Esophagus muscularis mucosa (tissue), 4 donors: ENCODE results near the gene CCNYL1. TPM values are rescaled to one million over a fixed set of nuclear protein-coding genes. Genes with fewer than 3 reads are reported as not detected.

ENCODE experiments used
- DNase-seq: peaks from one replicate; pipeline ENCODE4 v3.0.0-alpha.2; 2017; ENCODE audit errors: extremely low spot score
- H3K27ac ChIP-seq, 4 donors: fragments of 200-600 bp; sonication (generic); replicated peaks in 1 of 4; 1 replicate in 3 of 4; 2 replicates in 1 of 4; pipeline ENCODE4 v1.5.1; 2016 to 2019; ENCODE audit warnings: mild to moderate bottlenecking in 1 of 4
- H3K27me3 ChIP-seq, 4 donors: fragments of 200-600 bp; sonication (generic); one replicate each; pipeline versions ENCODE4 v1.5.1 to v1.6.0; 2016 to 2019
- H3K36me3 ChIP-seq, 4 donors: fragments of 200-600 bp; sonication (generic); one replicate each; pipeline ENCODE4 v1.5.1; 2016 to 2019
- H3K4me1 ChIP-seq, 4 donors: fragments of 200-600 bp; sonication (generic); one replicate each; pipeline ENCODE4 v1.5.1; 2016 to 2019
- H3K4me3 ChIP-seq, 4 donors: fragments of 200-600 bp; sonication (generic); 1 replicate in 2 of 4; 2 replicates in 2 of 4; pipeline ENCODE4 v1.5.1; 2016 to 2019; ENCODE audit warnings: mild to moderate bottlenecking in 4 of 4, moderate library complexity in 1 of 4
- H3K9me3 ChIP-seq, 4 donors: fragments of 200-600 bp; sonication (generic); 1 replicate in 3 of 4; 2 replicates in 1 of 4; pipeline ENCODE4 v1.5.1; 2016 to 2019
- EP300 ChIP-seq: sonication (generic); formaldehyde crosslinking; IDR thresholded peaks from one replicate; pipeline ENCODE4 v1.6.1; 2017; ENCODE audit warnings: antibody characterized with exemption
- POLR2A ChIP-seq: fragments of 450-650 bp; IDR thresholded peaks from one replicate; pipeline ENCODE4 v1.6.1; 2017; ENCODE audit warnings: antibody characterized with exemption, moderate library complexity, mild to moderate bottlenecking, low read depth
- POLR2AphosphoS5 ChIP-seq, 2 donors: sonication (generic); formaldehyde crosslinking; IDR thresholded peaks; one replicate each; pipeline ENCODE4 v1.6.1; 2017; ENCODE audit warnings: antibody characterized with exemption in 2 of 2
- WGBS: methylation state at CpG from one replicate; pipeline ENCODE4 v1.1.5; 2018; 5-methylcytosine and 5-hydroxymethylcytosine counted together
- intact Hi-C: fragments of 100-400 bp; cut with DNase I; formaldehyde crosslinking; loops from one replicate; pipeline ENCODE4 v1.15.1; 2023
- total RNA-seq, 4 donors: library from RNA; depleted of rRNA; stranded (reverse); fragments of >200 nt; gene quantifications; one replicate each; pipeline versions ENCODE4 v1.1.0 to v1.2.1, GENCODE V29; 2016
- TF ChIP-seq, protein P1 (sequence below), 3 experiments: fragments of 200-600 bp in 2 of 3; fragments of 450-650 bp in 1 of 3; sonication (generic) in 2 of 3; IDR thresholded peaks; one replicate each; pipeline ENCODE4 v1.5.1; 2017 to 2019; ENCODE audit warnings: antibody characterized with exemption in 3 of 3, mild to moderate bottlenecking in 2 of 3, moderate library complexity in 1 of 3

Gene CCNYL1
- total RNA-seq, 4 donors from 2014 or later, result 13.5 to 17.4 (median 16.2) TPM

GRCh38 chr2:207767461-207768167 lies 56.2 kb downstream of the CCNYL1 start:
- Histone ChIP-seq H3K4me3 (peak overlapping the region; percentile 69 to 96 (median 82)), H3K27me3 (no peaks in the 10 kb centered on the region), H3K27ac (peak overlapping the region; percentile 81 to 95 (median 85)), H3K9me3 (no peaks in the 10 kb centered on the region), H3K36me3 (peaks cover 12 to 31% (median 15%) of the 10 kb centered on the region in 4 donors), H3K4me1 (peaks cover 48 to 73% (median 69%) of the 10 kb centered on the region in 4 donors)
- WGBS, result 78% methylated on average over 30 of the region's 56 CpGs
- intact Hi-C loops, result loop anchor here (2.0 to 5.0 kb wide), 2 partner anchors 55 to 210 kb away; no protein-coding TSS in a partner anchor
- no peak for DNase-seq
- TF ChIP-seq, protein P1, sequence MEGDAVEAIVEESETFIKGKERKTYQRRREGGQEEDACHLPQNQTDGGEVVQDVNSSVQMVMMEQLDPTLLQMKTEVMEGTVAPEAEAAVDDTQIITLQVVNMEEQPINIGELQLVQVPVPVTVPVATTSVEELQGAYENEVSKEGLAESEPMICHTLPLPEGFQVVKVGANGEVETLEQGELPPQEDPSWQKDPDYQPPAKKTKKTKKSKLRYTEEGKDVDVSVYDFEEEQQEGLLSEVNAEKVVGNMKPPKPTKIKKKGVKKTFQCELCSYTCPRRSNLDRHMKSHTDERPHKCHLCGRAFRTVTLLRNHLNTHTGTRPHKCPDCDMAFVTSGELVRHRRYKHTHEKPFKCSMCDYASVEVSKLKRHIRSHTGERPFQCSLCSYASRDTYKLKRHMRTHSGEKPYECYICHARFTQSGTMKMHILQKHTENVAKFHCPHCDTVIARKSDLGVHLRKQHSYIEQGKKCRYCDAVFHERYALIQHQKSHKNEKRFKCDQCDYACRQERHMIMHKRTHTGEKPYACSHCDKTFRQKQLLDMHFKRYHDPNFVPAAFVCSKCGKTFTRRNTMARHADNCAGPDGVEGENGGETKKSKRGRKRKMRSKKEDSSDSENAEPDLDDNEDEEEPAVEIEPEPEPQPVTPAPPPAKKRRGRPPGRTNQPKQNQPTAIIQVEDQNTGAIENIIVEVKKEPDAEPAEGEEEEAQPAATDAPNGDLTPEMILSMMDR (IDR thresholded peaks at IDR 0.05), result peak; percentile 38 to 45 (median 40)
- no peak for TF ChIP-seq EP300
- TF ChIP-seq POLR2A, result no peak
- TF ChIP-seq POLR2AphosphoS5 (IDR thresholded peaks at IDR 0.05), result peak in 1 of 2 donors; percentile 15

DNA sequence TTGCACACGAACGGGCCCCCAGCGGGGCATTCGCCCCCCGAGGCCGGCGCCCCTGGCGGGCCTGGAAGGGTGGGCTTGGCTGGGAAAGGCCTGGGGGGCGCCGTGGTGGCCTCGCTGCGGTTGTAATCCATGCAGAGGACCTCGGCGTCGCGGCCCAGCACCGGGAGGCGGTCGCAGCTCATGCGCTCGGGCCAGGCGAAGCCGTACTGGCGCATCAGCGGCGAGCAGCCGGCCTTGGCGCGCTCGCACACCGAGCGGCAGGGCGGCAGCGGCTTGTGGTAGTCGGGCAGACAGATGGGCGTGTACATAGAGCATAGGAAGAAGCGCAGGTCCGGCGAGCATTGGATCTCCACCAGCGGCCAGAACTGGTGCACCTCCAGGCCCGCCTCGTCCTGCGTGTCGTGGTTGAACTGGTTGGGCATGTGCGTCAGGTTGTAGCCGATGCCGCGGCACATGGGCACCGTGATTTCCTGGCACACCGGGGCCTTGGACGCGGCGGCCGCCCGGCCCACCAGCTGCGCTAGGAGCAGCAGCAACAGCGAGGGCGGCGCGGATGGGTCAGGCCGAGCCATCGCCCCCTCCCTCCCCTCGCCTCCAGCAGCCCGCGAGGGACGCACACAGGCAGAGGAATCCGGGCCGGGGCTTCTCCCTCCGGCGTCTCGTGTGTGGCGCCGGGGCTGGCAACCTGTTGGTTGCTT lies 56.9 kb downstream of the CCNYL1 start:
- Histone ChIP-seq H3K27me3 (no peaks in the 10 kb centered on the region), H3K36me3 (peaks cover 10 to 28% (median 15%) of the 10 kb centered on the region in 4 donors), H3K4me3 (peak overlapping the region; percentile 69 to 96 (median 82)), H3K27ac (peak overlapping the region; percentile 81 to 95 (median 85)), H3K9me3 (no peaks in the 10 kb centered on the region), H3K4me1 (peaks cover 47 to 69% (median 64%) of the 10 kb centered on the region in 4 donors)
- DNase-seq, result no peak
- no peak for TF ChIP-seq EP300
- peak in 1 of 2 donors; percentile 29 for TF ChIP-seq POLR2AphosphoS5 (IDR thresholded peaks at IDR 0.05)
- WGBS, result 1% methylated on average over 28 of the region's 73 CpGs
- intact Hi-C loops, result loop anchor here (2.0 to 5.0 kb wide), 2 partner anchors 56 to 209 kb away; no protein-coding TSS in a partner anchor

- TF ChIP-seq, protein P1 (IDR thresholded peaks at IDR 0.05), result no peak
- TF ChIP-seq EP300 (no peak), POLR2AphosphoS5 (IDR thresholded peaks at IDR 0.05) (no peak), POLR2A (no peak)
- Histone ChIP-seq H3K9me3 (no peaks in the 10 kb centered on the region), H3K4me1 (peaks cover 44 to 62% (median 57%) of the 10 kb centered on the region in 4 donors), H3K36me3 (peaks cover 9 to 21% (median 13%) of the 10 kb centered on the region in 4 donors), H3K27ac (peak overlapping the region; percentile 81 to 95 (median 85)), H3K27me3 (no peaks in the 10 kb centered on the region), H3K4me3 (peak overlapping the region; percentile 69 to 96 (median 82))
- DNase-seq, result no peak
- intact Hi-C loops, result loop anchor here (2.0 to 5.0 kb wide), 2 partner anchors 56 to 208 kb away; no protein-coding TSS in a partner anchor
- WGBS, result under 1% methylated on average over 23 of the region's 52 CpGs
Observed at GRCh38 chr2:207768866-207769596, 57.6 kb downstream of the CCNYL1 start.

DNA sequence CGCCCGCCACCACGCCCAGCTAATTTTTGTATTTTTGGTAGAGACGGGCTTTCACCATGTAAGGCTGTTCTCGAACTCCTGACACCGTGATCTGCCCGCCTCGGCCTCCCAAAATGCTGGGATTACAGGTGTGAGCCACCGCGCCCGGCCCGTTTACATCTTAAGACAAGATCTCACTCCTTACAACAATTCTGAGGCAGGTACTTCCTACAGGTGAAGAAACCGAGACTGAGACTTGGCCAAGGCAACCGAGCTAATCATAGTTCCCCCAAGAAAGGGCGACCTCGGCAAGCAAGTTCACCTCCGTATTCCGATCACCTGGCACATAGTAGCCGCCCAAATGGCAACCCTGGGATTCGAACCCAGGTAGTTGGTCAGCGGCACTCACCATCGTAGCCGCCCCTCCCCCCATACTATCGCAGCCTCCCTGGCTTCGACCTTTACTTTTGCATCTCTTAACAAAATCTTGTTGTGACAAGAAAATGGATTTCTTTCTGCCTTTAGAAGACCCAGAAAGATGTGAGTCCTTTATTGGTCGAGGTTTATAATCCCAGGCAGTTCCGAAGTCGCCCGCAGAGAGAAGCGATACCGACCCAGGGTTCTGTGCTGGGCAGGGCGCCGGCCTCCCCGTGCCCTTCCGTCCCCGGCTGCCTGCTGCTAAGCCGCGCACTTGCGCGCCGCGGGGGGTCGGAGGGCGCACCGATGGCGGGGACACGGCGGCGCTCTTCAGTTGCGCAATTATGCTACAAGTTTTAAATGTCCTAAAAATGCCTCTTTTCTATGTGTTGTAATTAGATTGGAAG lies 59.4 kb downstream of the CCNYL1 start:
- H3K27ac ChIP-seq, result peak overlapping the region; percentile 81 to 95 (median 85)
- H3K36me3 ChIP-seq, result peaks cover 9 to 16% (median 13%) of the 10 kb centered on the region in 4 donors
- no peak for DNase-seq
- 41% methylated on average over 46 of the region's 50 CpGs for WGBS
- H3K4me1 ChIP-seq, result peaks cover 27 to 44% (median 39%) of the 10 kb centered on the region in 4 donors
- H3K4me3 ChIP-seq, result peak overlapping the region; percentile 69 to 96 (median 82)
- intact Hi-C loops, result no loop called here
- H3K9me3 ChIP-seq, result no peaks in the 10 kb centered on the region
- no peaks in the 10 kb centered on the region for H3K27me3 ChIP-seq
- TF ChIP-seq POLR2A, result no peak

GRCh38 chr2:207771421-207771820 lies 60.0 kb downstream of the CCNYL1 start:
- intact Hi-C loops, result no loop called here
- H3K4me1 ChIP-seq, result peaks cover 27 to 38% (median 33%) of the 10 kb centered on the region in 4 donors
- no peaks in the 10 kb centered on the region for H3K9me3 ChIP-seq
- TF ChIP-seq, protein P1 (IDR thresholded peaks at IDR 0.05), result no peak
- TF ChIP-seq EP300 (no peak), POLR2A (no peak)
- no peak for DNase-seq
- H3K27ac ChIP-seq, result peak overlapping the region; percentile 81 to 95 (median 85)
- WGBS, result 87% methylated on average over 14 of the region's 14 CpGs
- H3K36me3 ChIP-seq, result peaks cover 9 to 15% (median 12%) of the 10 kb centered on the region in 4 donors
- H3K4me3 ChIP-seq, result no peak overlapping the region
- H3K27me3 ChIP-seq, result no peaks in the 10 kb centered on the region
